ENCODE measurements around the gene SEC11A.

The SEC11A gene

DNA sequence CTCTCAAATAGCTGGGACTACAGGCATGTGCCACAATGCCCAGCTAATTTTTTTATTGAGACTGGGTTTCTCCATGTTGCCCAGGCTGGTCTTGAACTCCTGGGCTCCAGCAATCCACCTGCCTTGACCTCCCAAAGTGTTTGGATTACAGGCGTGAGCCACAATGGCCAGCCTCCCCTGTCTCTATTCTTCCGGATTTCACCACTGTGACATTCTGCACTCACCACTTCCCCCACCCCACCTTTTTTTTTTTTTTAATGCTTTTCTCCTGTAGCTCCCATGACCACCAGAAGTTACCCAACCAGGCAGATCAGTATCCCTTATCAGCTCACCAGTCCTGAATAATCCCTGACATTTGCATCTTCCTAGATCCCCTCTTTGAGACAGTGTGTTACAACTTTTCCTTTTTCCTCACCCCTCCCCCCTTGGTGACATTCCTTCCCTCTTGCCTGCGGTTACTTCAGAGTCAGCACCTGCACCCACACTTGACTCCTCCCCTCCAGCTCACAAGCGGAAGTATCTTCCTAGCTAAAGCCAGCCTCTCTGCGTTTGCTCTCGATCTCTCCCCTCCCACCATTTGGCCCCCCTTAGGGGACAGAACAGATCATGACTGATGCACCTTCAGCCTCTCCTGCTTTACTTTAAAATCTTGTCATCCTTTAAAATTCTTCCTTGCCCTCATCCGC, 19.0 kb upstream of the SEC11A start:
- H3K27ac ChIP-seq, result peak overlapping the region; percentile 99
- no peak for TF ChIP-seq CTCF (IDR thresholded peaks at IDR 0.05)
- H3K36me3 ChIP-seq, result no peaks in the 10 kb centered on the region
- no peaks in the 10 kb centered on the region for H3K27me3 ChIP-seq
- no peaks in the 10 kb centered on the region for H3K9me3 ChIP-seq
- H3K4me1 ChIP-seq (ENCODE audit: control insufficient read depth in 1 of 2, insufficient read depth in 1 of 2, low read depth in 1 of 2, low read length in 1 of 2), result peaks cover 59 to 66% of the 10 kb centered on the region in 2 experiments
- peak overlapping the region; percentile 41 to 51 for H3K4me3 ChIP-seq (ENCODE audit: low read depth in 1 of 2, low read length in 1 of 2)

DNA sequence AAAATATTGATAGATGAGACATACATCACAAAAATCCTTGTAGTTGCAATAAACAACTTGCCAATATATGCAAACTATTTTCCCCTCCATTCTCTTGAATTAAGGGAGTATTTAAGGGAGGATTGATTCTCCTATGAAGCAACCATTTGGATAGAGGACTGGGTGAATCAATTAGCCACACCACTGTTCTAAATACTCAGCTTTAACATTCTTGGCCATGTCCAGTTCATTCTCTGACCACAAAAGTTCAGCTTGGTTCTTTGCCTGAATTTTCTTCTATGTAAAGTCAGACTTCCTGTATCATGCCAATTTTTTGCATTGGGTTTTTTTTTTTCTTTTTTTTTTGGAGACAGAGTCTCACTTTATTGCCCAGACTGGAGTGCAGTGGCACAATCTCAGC, 15.8 kb upstream of the SEC11A start:
- Histone ChIP-seq H3K27ac (peak overlapping the region; percentile 99), H3K36me3 (no peaks in the 10 kb centered on the region), H3K4me3 (ENCODE audit: low read depth in 1 of 2, low read length in 1 of 2) (no peak overlapping the region), H3K9me3 (no peaks in the 10 kb centered on the region), H3K27me3 (no peaks in the 10 kb centered on the region), H3K4me1 (ENCODE audit: control insufficient read depth in 1 of 2, insufficient read depth in 1 of 2, low read depth in 1 of 2, low read length in 1 of 2) (peaks cover 51 to 55% of the 10 kb centered on the region in 2 experiments)
- no peak for TF ChIP-seq CTCF (IDR thresholded peaks at IDR 0.05)

DNA sequence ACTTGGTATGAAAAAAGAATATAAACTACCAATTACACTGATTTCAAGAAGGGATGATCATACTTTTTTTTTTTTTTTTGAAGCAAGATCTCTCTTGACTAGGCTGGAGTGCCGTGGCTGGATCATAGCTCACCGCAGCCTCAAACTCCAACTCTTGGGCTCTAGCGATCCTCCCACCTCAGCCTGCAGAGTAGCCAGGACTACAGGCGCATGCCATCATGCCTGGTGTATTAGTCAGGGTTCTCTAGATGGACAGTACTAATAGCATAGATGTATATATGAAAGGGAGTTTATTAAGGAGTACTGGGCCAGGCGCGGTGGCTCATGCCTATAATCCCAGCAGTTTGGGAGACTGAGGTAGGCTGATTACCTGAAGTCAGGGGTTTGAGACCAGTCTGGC, 11.5 kb upstream of the SEC11A start:
- Histone ChIP-seq H3K27me3 (no peaks in the 10 kb centered on the region), H3K27ac (peak overlapping the region; percentile 93), H3K36me3 (no peaks in the 10 kb centered on the region), H3K4me3 (ENCODE audit: low read depth in 1 of 2, low read length in 1 of 2) (no peak overlapping the region), H3K4me1 (ENCODE audit: control insufficient read depth in 1 of 2, insufficient read depth in 1 of 2, low read depth in 1 of 2, low read length in 1 of 2) (peaks cover 47 to 49% of the 10 kb centered on the region in 2 experiments), H3K9me3 (no peaks in the 10 kb centered on the region)
- no peak for TF ChIP-seq CTCF (IDR thresholded peaks at IDR 0.05)

- peaks cover 62 to 68% of the 10 kb centered on the region in 2 experiments for H3K4me1 ChIP-seq (ENCODE audit: control insufficient read depth in 1 of 2, insufficient read depth in 1 of 2, low read depth in 1 of 2, low read length in 1 of 2)
- TF ChIP-seq CTCF (IDR thresholded peaks at IDR 0.05), result no peak
- no peaks in the 10 kb centered on the region for H3K36me3 ChIP-seq
- H3K9me3 ChIP-seq, result no peaks in the 10 kb centered on the region
- peak overlapping the region; percentile 93 for H3K27ac ChIP-seq
- no peaks in the 10 kb centered on the region for H3K27me3 ChIP-seq
- H3K4me3 ChIP-seq (ENCODE audit: low read depth in 1 of 2, low read length in 1 of 2), result peak overlapping the region; percentile 18 to 40
These were observed 9.1 kb upstream of the SEC11A start for GRCh38 chr15:84725001-84725491.

- no peak for TF ChIP-seq CTCF (IDR thresholded peaks at IDR 0.05)
- Histone ChIP-seq H3K27ac (peak overlapping the region; percentile 99), H3K9me3 (no peaks in the 10 kb centered on the region), H3K36me3 (no peaks in the 10 kb centered on the region), H3K27me3 (no peaks in the 10 kb centered on the region), H3K4me1 (ENCODE audit: control insufficient read depth in 1 of 2, insufficient read depth in 1 of 2, low read depth in 1 of 2, low read length in 1 of 2) (peaks cover 86% of the 10 kb centered on the region in 2 experiments), H3K4me3 (ENCODE audit: low read depth in 1 of 2, low read length in 1 of 2) (no peak overlapping the region)
These were observed 6.7 kb upstream of the SEC11A start for GRCh38 chr15:84722628-84723027.

Measured in neutrophil (primary cell).